Liver (tissue), 9 donors: ENCODE measurements around the gene NEK10. TPM values are rescaled to one million over a fixed set of nuclear protein-coding genes. Genes with fewer than 3 reads are reported as not detected.

Experiments
- DNase-seq: peaks from one replicate; pipeline ENCODE4 v3.0.0-alpha.2; 2017; ENCODE audit warnings: low spot score
- H3K27ac ChIP-seq, 2 donors: one replicate each; pipeline ENCODE4 v1.7.0; 2013; ENCODE audit warnings: inconsistent platforms in 2 of 2, low read length in 2 of 2, control low read depth in 1 of 2, low read depth in 1 of 2, mild to moderate bottlenecking in 1 of 2
- H3K27me3 ChIP-seq, 4 donors: one replicate each; pipeline versions ENCODE4 v1.6.1 to v1.7.0; 2013; ENCODE audit warnings: low read length in 3 of 4, inconsistent platforms in 1 of 4, mild to moderate bottlenecking in 1 of 4, moderate library complexity in 1 of 4; ENCODE audit not compliant: control insufficient read depth in 4 of 4, insufficient read depth in 4 of 4
- H3K36me3 ChIP-seq, 4 donors: one replicate each; pipeline versions ENCODE4 v1.6.1 to v1.7.0; 2013; ENCODE audit warnings: low read length in 3 of 4, mild to moderate bottlenecking in 3 of 4, low read depth in 1 of 4, moderate library complexity in 1 of 4; ENCODE audit not compliant: control insufficient read depth in 4 of 4, insufficient read depth in 3 of 4
- H3K4me1 ChIP-seq, 4 donors: one replicate each; pipeline versions ENCODE4 v1.6.1 to v1.7.0; 2013; ENCODE audit warnings: low read length in 3 of 4, mild to moderate bottlenecking in 3 of 4, moderate library complexity in 1 of 4; ENCODE audit not compliant: control insufficient read depth in 4 of 4, insufficient read depth in 4 of 4
- H3K4me3 ChIP-seq, 3 donors: one replicate each; pipeline versions ENCODE4 v1.6.1 to v1.7.0; 2013; ENCODE audit warnings: low read length in 3 of 3, control low read depth in 1 of 3, low read depth in 1 of 3, mild to moderate bottlenecking in 1 of 3
- H3K9ac ChIP-seq, 2 donors: one replicate each; pipeline ENCODE4 v1.7.0; 2013; ENCODE audit warnings: low read length in 2 of 2, mild to moderate bottlenecking in 2 of 2, moderate library complexity in 2 of 2, control low read depth in 1 of 2, low read depth in 1 of 2
- H3K9me3 ChIP-seq, 4 donors: one replicate each; pipeline versions ENCODE4 v1.6.1 to v1.7.0; 2013; ENCODE audit warnings: low read length in 3 of 4; ENCODE audit not compliant: control insufficient read depth in 4 of 4
- CTCF ChIP-seq: fragments of 150-350 bp; IDR thresholded peaks from 2 replicates; pipeline ENCODE4 v1.5.1; 2017; ENCODE audit warnings: improper control_type of control experiment, low read depth, low read length; ENCODE audit not compliant: missing input control
- EGR1 ChIP-seq, 2 donors: IDR thresholded peaks; 2 replicates each; pipeline ENCODE4 v1.6.1; 2016 to 2018; ENCODE audit warnings: antibody characterized with exemption in 2 of 2, low read depth in 2 of 2
- FOXA1 ChIP-seq: IDR thresholded peaks from 2 replicates; pipeline ENCODE4 v1.6.1; 2016; ENCODE audit warnings: antibody characterized with exemption
- FOXA2 ChIP-seq: IDR thresholded peaks from 2 replicates; pipeline ENCODE4 v1.6.1; 2016; ENCODE audit warnings: antibody characterized with exemption
- HNF4A ChIP-seq, 2 donors: conservative IDR thresholded peaks; 2 replicates each; pipeline ENCODE4 v1.6.1; 2016; ENCODE audit warnings: antibody characterized with exemption in 2 of 2, mild to moderate bottlenecking in 2 of 2
- HNF4G ChIP-seq: IDR thresholded peaks from 2 replicates; pipeline ENCODE4 v1.6.1; 2016; ENCODE audit warnings: antibody characterized with exemption
- JUND ChIP-seq, 2 donors: IDR thresholded peaks; 2 replicates each; pipeline ENCODE4 v1.6.1; 2016; ENCODE audit warnings: antibody characterized with exemption in 2 of 2
- MAX ChIP-seq: IDR thresholded peaks from 2 replicates; pipeline ENCODE4 v1.6.1; 2016; ENCODE audit warnings: antibody characterized with exemption
- NR2F2 ChIP-seq: IDR thresholded peaks from 2 replicates; pipeline ENCODE4 v1.6.1; 2016; ENCODE audit warnings: antibody characterized with exemption
- RAD21 ChIP-seq, 2 donors: IDR thresholded peaks; 2 replicates each; pipeline ENCODE4 v1.6.1; 2016; ENCODE audit warnings: antibody characterized with exemption in 2 of 2, mild to moderate bottlenecking in 2 of 2
- RXRA ChIP-seq, 2 donors: IDR thresholded peaks; 2 replicates each; pipeline ENCODE4 v1.6.1; 2017 to 2018; ENCODE audit warnings: antibody characterized with exemption in 2 of 2, mild to moderate bottlenecking in 1 of 2
- SP1 ChIP-seq: IDR thresholded peaks from 2 replicates; pipeline ENCODE4 v1.6.1; 2018; ENCODE audit warnings: antibody characterized with exemption, mild to moderate bottlenecking
- TAF1 ChIP-seq: conservative IDR thresholded peaks from 2 replicates; pipeline ENCODE4 v1.6.1; 2016; ENCODE audit warnings: antibody characterized with exemption, mild to moderate bottlenecking
- YY1 ChIP-seq: IDR thresholded peaks from 2 replicates; pipeline ENCODE4 v1.6.1; 2016; ENCODE audit warnings: antibody characterized with exemption, mild to moderate bottlenecking
- WGBS: extraction: QIAGEN DNeasy Blood & Tissue Kit; methylation state at CpG from one replicate; pipeline ENCODE4 v1.1.7; 2013; 5-methylcytosine and 5-hydroxymethylcytosine counted together
- polyA plus RNA-seq, 2 donors: library from polyadenylated mRNA; stranded (reverse) in 1 of 2; unstranded in 1 of 2; fragments of 200-250 nt in 1 of 2; fragments of >200 nt in 1 of 2; fragmentation: Nextera tagmentation in 1 of 2; extraction: Ambion mirVana in 1 of 2; gene quantifications; one replicate each; pipeline versions ENCODE4 v1.2.1 to v1.2.3, GENCODE V29; 2013 to 2015
- total RNA-seq, 2 donors: library from RNA; depleted of rRNA; stranded (reverse); fragments of >200 nt; gene quantifications; one replicate each; pipeline ENCODE4 v1.2.3, GENCODE V29; 2014
- TF ChIP-seq, protein P1 (sequence below): IDR thresholded peaks from 2 replicates; pipeline ENCODE4 v1.6.1; 2016; ENCODE audit warnings: antibody characterized with exemption
- donor health status: healthy.
- donor health status: healthy.
- donor health status: healthy.
- donor health status: healthy.
- donor health status: healthy.

The NEK10 gene
- total and polyA plus RNA-seq, 4 donors: 0.23 to 2.1 (median 0.70) TPM; not detected in 1

GRCh38 chr3:27345493-27345892 lies 23.7 kb downstream of the NEK10 start:
- TF ChIP-seq MAX (peak; percentile 19), CTCF (no peak), SP1 (peak; percentile 13), RXRA (IDR thresholded peaks at IDR 0.05) (peak in 1 of 2 donors; percentile 38), YY1 (peak; percentile 28), HNF4A (conservative IDR thresholded peaks at IDR 0.05) (peak; percentile 39 to 48)
- DNase-seq: no peak
- Histone ChIP-seq H3K9ac (peak overlapping the region in 1 of 2 donors; percentile 12), H3K36me3 (no peaks in the 10 kb centered on the region), H3K27ac (peak overlapping the region; percentile 48 to 79), H3K4me3 (no peak overlapping the region), H3K27me3 (no peaks in the 10 kb centered on the region), H3K4me1 (peaks cover 0 to 41% (median 35%) of the 10 kb centered on the region in 4 donors), H3K9me3 (no peaks in the 10 kb centered on the region)
- WGBS: 28% methylated on average over 5 of the region's 5 CpGs

DNA sequence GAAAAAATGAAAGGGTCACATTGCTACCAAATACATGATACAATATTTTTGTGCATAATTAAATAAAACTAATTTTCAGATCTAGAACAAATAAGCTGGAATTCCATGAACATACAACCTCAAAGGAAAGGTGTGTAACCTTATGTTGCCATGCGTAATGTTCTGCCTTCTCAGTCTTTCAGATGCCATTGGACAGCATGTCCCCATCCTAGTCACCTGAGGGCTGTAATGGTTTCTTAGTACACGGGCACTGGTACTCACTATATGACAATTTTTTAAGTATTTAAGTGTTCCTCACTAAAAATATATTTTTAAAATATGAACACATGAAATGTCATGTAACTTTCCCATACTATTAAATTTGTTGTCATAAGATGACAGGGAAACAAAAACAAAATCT lies 24.1 kb downstream of the NEK10 start:
- WGBS: 90% methylated on average over 2 of the region's 2 CpGs
- TF ChIP-seq NR2F2 (no peak), CTCF (no peak), TAF1 (no peak), HNF4G (no peak), FOXA1 (no peak)

DNA sequence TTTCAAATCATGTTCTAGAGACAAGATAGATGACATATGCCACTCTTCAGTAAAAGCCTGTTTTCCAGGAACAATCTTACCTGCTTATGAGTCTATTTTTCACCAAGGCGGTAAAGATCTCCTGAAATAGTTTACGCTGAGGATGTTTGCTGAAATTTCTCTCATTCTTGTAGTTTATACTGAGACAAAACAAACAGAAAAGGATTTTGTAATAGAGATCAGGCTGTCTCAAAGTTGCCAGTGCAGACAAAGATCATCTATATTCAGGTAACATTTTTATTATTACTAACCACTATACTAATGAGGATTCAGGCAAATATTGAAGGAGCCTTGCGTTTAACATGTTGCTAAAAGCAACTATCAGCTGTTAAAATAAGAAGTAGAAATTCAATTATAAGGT lies 25.0 kb downstream of the NEK10 start:
- Histone ChIP-seq H3K27ac (no peak overlapping the region), H3K36me3 (no peaks in the 10 kb centered on the region), H3K9ac (no peak overlapping the region), H3K4me1 (peaks cover 0 to 41% (median 35%) of the 10 kb centered on the region in 4 donors), H3K4me3 (no peak overlapping the region), H3K27me3 (no peaks in the 10 kb centered on the region), H3K9me3 (no peaks in the 10 kb centered on the region)
- WGBS: 53% methylated on average over 3 of the region's 3 CpGs
- no peak for DNase-seq
- TF ChIP-seq NR2F2: no peak
- TF ChIP-seq HNF4A (conservative IDR thresholded peaks at IDR 0.05): no peak
- TF ChIP-seq EGR1 (IDR thresholded peaks at IDR 0.05; ENCODE audit: low read depth in 2 of 2): no peak
- TF ChIP-seq FOXA2: no peak
- no peak for TF ChIP-seq SP1
- TF ChIP-seq TAF1: no peak
- TF ChIP-seq CTCF: no peak
- TF ChIP-seq HNF4G: no peak
- TF ChIP-seq JUND (IDR thresholded peaks at IDR 0.05): no peak
- TF ChIP-seq, protein P1, sequence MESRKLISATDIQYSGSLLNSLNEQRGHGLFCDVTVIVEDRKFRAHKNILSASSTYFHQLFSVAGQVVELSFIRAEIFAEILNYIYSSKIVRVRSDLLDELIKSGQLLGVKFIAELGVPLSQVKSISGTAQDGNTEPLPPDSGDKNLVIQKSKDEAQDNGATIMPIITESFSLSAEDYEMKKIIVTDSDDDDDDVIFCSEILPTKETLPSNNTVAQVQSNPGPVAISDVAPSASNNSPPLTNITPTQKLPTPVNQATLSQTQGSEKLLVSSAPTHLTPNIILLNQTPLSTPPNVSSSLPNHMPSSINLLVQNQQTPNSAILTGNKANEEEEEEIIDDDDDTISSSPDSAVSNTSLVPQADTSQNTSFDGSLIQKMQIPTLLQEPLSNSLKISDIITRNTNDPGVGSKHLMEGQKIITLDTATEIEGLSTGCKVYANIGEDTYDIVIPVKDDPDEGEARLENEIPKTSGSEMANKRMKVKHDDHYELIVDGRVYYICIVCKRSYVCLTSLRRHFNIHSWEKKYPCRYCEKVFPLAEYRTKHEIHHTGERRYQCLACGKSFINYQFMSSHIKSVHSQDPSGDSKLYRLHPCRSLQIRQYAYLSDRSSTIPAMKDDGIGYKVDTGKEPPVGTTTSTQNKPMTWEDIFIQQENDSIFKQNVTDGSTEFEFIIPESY: no peak
- no peak for TF ChIP-seq RAD21 (IDR thresholded peaks at IDR 0.05)
- no peak for TF ChIP-seq YY1
- TF ChIP-seq FOXA1: no peak
- TF ChIP-seq MAX: no peak

More for the DNA sequence above, 24.1 kb downstream of the NEK10 start:
- no peak for DNase-seq
- Histone ChIP-seq H3K4me3 (no peak overlapping the region), H3K36me3 (no peaks in the 10 kb centered on the region), H3K27me3 (no peaks in the 10 kb centered on the region), H3K9ac (peak overlapping the region in 1 of 2 donors; percentile 12), H3K4me1 (peaks cover 0 to 41% (median 35%) of the 10 kb centered on the region in 4 donors), H3K9me3 (no peaks in the 10 kb centered on the region), H3K27ac (peak overlapping the region; percentile 48 to 79)
